Measurements from ENCODE around the gene ALDH16A1.

The ALDH16A1 gene

DNA sequence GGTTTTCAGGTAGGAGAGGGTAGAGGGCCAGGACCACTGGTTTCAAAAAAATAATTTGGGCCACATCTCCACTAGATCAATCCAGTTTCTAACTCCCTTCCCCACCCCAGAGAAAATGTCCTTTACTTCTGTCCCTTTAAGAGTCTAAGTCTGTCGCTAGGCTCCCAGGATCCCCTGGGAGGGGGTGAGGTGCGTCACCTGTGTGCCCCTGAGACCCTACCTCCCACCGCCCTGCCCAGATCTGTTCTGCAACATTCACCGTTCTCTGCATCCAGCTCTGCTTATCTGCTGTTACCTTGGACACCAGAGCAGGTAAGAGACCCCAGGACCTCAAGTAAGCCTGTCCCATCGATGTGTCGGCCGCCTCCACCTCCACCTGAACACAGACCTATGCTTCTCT is 27.8 kb upstream of the ALDH16A1 start, which contains the start of gene GFY:
Gene GFY (plus strand): TSS at position 211 of the 400 bp plus-strand sequence. CDS start 1,043 bp downstream, outside the sequence.
- no peak for DNase-seq

DNA sequence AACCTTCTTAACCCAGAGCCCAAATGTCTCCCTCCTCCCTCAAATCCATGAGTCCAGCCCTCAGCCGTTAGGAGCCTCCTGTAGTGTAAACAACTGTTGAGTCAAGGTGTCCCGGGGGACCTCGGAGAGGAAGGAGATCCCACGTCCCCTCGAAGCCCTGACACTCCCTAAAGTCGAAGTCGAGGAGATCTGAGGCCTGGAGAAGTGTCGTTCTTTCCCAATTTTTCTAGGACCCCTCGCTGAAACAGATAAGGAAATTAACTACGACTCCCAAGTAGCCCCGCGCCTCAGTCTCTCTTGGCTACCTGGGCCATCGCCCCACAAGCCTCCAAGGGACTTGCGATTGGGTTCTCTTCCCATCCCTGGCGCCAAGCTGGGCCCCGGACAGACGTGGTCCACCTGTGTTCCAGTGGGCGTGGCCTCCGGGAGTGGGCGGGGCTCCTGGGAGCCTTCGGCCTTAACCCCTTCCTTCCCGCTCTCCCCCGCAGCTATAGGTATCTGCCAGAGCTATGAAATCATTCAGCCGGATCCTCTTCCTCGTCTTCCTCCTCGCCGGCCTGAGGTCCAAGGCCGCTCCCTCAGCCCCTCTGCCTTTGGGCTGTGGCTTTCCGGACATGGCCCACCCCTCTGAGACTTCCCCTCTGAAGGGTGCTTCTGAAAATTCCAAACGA is 27.0 kb upstream of the ALDH16A1 start:
- peak; percentile 78 for DNase-seq

DNA sequence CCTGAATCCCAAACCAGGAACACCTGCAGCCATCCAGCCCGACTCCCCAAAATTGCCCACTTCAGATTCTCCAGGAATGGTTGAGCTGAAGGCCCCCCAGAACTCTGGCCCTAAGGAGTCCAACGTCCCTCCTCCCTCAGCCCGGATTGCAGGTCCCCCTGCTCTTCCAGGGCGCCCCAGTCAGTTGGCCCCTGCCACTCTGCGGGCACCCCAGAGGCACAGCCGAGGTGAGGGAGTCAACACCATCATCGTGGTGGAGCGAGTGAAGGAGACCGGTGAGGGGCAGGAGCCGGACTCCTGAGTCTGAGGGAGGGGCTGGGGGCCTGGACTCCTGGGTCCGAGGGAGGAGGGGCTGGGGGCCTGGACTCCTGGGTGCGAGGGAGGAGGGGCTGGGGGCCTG is 25.7 kb upstream of the ALDH16A1 start:
- DNase-seq = no peak

DNA sequence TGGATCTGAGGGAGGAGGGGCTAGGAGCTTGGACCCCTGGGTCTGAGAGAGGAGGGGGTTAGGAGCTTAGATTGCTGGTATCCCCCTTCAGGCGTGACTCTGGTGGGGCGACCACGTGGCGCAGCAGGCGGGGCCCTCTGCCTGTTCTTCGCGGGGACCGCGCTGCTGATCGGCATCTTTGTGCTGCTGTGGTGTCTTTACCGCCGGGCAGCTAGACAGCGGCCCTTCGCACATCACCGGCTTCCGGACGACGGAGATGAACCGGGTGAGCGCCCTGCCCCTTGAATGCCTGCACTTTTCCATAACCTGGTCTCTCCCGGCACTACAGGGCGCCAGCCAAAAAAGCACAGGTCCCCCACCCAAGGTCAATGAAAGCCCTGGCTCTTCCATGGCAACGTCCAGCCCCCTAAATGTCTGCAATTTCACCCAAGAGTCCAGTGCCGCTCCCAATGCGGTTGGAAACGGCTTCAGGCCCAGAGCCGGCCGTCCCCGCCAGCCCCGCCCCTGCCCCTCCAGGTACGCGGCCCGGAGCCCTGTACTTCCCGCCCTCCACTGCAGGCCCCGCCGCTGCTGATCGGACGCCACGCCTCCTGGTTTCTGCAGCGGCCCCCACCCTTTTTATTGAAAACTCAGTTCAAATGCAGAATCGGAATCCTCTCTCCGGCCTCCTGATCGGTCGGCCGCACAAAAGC is 25.0 kb upstream of the ALDH16A1 start:
- peak; percentile 60 for DNase-seq

DNA sequence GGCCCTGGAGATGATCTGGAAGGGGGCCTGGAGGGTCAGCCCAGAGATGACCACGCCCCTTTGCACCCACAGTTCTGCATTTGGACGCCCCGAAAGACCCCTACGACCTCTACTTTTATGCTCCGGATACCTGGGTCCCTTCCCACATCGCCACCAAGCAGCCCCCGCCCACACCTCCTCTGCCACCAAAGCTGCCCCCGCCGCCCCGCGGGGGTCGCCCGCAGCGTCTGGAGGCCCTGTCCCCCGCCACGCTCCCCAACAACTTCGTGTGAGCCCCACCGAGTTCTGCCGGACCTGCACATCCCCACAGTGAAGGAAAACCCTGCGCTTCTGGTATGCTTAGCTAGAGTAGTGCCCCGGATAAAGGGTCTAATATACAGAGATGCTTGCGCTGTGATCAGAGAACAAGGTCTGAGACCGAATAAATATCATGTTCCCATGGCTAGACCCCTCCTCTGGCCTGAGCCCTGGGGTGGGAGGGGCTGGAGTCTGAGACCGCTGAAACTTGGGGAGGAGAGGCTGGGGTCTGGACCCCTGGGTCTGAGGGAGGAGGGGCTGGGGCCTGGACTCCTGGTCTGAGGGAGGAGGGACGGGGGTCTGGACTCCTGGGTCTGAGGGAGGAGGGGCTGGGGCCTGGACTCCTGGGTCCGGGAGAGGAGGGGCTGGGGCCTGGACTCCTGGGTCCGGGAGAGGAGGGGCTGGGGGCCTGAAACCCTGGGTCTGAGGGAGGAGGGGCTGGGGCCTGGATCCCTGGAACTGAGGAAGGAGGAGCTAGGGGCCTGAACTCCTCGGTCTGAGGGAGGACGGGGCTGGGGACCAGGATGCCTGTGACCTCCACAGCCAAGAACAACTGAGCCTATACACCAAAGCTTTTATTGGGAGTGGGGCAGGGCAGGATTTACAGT is 24.2 kb upstream of the ALDH16A1 start:
- DNase-seq = no peak

- no peak for DNase-seq
Observed at GRCh38 chr19:49430172-49430677, 22.8 kb upstream of the ALDH16A1 start.

DNA sequence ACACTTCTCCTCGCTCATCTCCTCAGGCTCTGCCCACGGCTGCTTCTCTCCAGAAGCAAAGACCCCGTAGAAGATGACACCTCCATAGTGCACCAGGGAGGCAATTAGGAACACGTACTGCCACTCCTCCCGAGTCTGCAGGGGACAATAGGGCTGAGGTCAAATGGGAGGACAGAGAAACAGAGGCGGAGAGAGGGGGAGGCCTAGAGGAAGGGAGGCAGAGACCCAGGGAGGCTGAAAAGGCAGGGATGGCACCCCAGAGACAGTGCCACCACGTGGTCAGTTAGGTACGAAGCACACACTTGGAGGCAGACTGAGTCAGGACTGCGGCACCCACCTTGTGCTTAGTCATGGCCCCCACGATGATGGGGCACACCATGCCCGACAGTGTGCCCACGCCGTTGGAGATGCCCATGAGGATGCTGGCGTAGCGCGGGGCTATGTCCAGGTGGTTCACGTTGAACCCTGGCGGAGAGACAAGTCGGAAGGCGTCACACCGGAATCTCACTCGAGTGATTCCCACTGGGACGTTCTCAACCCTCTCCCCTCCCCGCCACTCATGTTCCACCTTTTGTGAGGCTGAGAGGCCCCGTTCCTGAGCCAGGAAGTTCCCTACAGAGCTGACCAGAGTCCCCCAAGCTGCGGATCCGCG is 22.2 kb upstream of the ALDH16A1 start:
- DNase-seq = no peak

DNA sequence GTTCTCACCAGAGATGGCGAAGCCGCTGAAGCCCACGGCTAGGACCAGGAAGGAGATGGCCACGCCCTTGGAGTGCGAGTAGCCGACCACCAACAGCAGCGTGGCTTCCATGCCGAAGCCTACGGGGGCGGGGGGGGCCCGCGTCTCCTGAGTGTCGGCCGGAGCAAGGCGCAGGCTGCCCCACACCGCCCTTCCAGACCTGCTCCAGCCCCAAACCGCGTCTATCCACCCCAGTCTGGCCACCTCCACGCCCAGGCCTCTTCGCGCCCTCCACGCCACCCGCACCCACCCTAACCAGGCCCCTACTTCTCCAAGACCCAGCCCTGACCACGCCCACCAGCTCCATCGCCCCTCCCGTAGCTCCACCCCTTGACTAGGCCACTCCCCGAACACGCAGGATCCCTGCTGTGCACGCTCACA is 21.7 kb upstream of the ALDH16A1 start:
- no peak for DNase-seq

DNA sequence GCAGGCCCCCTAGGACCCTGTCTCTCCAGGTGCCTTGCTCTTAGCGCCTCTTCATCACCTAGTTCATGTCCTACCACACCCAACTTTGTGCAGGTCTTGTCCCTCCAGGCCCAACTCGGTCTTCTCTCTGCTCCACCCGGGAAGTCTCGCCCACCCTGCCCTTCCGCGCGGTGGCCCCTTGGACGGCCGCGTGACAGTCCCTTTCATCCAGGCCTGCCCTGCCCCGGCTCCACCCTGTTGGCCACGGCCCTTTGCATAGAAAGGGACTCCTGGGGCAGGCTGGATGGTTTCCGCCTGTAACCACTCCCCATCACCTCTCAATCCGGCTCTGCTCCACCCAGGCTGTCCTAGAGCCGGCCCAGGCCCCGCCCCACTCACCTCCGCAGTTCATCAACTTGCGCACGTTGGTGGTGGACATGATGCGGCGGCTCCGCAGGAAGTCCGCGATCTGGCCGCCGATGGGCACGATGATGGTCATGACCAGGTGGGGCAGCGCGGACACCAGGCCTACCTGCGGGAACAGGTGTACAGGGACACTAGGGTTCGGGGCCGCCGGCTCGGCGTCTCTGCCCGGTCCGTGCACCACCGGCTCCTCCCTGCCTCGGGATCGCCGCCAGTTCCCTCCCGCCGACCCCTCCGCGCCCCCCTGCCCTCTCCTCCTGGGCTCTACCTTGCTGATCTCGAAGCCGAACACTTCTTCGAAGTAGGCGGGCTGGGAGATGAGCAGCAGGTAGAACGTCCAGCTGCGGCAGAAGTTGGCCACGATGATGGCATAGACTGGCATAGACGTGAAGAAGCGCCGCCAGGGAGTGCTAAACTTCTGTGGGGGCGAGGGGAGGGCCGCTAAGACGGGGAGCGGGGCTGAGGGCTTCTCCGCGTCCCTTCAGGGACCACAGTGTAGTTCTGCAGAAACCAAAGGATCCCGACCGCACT is 20.6 kb upstream of the ALDH16A1 start:
- no peak for DNase-seq

DNA sequence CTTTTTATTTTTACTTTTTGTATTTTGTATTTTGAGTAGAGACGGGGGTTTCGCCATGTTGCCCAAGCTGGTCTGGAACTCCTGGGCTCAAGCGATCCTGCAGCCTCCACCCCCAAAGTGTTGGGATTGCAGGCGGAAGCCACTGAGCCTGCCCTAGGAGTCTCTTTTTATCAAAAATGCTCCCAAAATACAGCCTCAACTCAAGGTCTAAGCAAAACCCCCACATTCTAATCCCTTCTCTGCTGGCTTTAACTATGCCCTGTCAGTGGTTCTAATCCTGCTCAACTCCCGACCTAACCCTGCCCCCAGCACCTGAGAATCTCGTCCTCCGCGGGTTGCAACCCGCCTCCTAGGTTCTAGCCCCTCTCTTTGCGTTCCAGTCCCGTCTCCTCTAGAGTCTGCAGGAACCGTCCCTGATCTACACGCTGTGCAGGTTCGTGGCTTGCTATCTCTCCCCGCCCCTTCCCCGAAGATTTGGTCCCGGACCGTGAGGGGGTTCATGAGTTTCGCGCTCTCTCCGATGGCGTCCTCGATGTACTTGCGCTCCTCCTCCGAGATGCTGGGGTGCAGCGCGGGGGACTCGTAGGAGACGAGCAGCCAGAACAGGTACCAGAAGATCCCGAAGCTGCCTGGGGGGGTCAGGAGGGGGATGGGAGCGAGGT is 19.7 kb upstream of the ALDH16A1 start:
- no peak for DNase-seq

DNA sequence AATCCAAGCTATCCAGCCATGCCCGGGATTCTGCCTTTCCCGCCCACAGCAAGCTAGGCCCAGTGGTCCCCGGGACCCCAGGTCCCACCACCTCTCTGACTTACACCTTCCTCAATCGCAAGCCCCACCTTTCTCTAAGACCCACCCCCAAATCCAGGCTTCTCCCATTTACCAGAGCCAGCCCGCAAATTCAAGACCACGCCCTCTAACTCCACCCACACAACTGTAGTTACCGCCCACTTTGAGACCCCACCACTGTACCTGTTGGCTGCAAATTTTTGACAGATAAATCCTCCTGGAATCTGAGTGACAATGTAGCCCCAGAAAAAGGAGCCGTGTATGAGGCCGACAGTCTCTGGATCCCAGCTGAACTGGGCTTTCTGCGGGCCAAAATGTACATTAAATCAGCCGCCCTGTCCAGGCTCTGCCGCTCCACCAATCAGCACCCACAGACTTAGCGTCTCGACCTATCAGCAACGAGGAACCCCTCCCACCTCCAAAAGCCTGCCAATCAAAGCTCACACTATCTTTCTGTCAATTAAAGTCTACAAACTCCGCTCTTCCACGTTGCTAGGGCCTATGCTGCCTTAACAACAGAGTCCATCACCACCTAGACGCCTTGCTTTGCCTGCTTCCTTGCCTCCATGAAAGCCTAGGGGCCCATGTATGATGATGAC is 18.0 kb upstream of the ALDH16A1 start:
- DNase-seq = no peak

DNA sequence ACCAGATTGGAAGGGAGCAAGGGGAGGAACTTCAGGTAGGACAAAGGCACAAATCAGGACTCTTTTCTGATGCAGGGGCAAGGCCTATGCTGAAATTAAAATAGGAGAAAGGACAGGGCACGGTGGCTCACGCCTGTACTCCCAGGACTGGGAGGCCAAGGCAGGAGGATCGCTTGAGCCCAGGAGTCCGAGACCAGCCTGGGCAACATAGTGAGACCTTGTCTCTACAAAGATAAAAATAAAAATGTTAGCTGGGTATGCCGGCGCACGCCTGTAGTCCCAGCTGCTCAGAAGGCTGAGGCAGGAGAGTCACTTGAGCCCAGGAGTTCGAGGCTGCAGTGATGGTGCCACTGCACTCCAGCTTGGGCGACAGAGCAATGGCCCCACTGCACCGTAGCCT is 17.4 kb upstream of the ALDH16A1 start:
- DNase-seq = no peak

DNA sequence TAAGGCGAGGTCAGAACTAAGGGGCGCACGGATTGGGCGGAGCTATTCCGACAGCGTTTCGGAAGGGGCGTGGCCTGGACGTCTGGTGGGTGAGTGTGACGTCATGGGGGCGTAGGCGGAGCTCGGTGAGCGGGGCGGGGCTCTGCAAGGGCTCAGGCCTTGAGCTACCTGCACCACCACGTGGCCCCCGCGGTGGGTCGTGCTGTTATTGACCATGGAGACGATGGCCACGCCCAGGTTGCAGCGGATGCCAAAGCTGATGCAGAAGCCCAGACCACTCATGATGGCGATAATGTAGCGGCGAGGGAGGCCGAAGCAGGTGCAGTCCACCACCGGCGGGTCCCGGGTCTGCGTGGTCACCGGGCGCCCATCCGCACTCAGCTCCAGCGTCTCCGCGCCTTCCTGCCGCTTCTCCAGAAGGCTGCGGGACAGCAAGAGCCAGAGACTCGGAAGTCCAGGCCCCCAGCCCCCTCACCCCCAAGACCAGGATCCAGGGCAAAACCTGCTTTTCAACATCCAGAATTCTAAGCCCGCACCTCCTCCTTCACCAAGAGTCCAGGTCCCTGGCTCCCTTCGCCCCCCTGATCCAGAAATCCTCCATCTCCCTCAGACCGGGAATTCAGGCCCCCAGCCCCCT is 16.5 kb upstream of the ALDH16A1 start:
- no peak for DNase-seq

DNA sequence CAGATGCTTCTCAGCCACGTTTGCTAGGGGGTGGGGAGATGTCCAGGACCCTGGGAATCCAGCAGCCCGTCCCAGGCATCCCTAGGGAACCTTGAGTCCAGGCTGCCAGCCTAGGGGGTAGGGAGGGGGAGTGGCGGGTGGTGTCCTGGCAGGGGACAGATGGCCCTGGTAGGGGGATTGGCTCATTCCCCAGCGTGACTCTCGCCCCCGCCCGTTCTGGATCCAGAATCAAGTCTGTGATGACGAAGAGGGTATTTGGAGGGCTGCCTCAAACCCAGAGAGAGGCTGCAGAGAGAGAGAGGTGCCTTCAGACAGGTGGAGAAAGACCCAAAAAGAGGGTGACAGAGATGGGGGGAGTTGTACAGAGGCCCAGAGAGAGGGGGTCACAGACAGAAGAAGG is 15.8 kb upstream of the ALDH16A1 start:
- peak; percentile 23 for DNase-seq

GRCh38 chr19:49438261-49438660 is 14.8 kb upstream of the ALDH16A1 start:
- DNase-seq = peak; percentile 36

DNA sequence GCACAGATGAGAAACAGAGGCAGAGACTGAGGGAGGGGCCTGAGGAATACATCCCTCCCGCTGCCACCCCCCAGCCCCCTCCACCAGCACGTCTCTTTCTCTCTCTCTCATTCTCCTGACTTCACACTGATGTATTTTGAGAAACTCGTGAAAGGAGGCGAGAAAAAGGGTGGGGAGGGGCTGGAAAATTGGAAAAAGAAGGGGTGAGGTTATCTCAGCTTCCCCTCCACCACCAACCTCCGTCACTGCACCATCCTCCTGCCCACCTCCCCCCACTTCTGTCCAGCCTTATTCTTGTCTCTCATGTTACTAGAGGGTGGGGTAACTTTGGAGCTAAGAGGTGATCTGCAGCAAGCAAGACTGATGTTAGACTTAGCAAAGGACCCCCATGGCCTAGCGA is 13.2 kb upstream of the ALDH16A1 start:
- no peak for DNase-seq

GRCh38 chr19:49440439-49441209 is 12.4 kb upstream of the ALDH16A1 start:
- DNase-seq = no peak

GRCh38 chr19:49441210-49441959 is 11.6 kb upstream of the ALDH16A1 start, which contains the start of gene SLC17A7:
TSS of gene SLC17A7 (minus strand) at chr19:49441527. CDS start at chr19:49441379, 148 bp downstream.
- peak; percentile 75 for DNase-seq
